VCaP (cell line): ENCODE data around the gene TLCD1.

Experiments used
- H3K27ac ChIP-seq: fragments of 450-650 bp; 2 replicates; pipeline ENCODE4 v1.5.1; 2017
- CTCF ChIP-seq: fragments of 450-650 bp; conservative IDR thresholded peaks from 2 replicates; pipeline ENCODE4 v1.5.1; 2017; ENCODE audit warnings: mild to moderate bottlenecking, moderate library complexity

Gene TLCD1

GRCh38 chr17:28705074-28705659, 20.9 kb downstream of the TLCD1 start:
- H3K27ac ChIP-seq: no peak overlapping the region
- TF ChIP-seq CTCF: no peak

GRCh38 chr17:28704219-28704858, 21.7 kb downstream of the TLCD1 start:
- TF ChIP-seq CTCF: no peak
- H3K27ac ChIP-seq: no peak overlapping the region; the same call in 1 of the 2 replicates

- H3K27ac ChIP-seq: peak overlapping the region; percentile 74; the same call in 1 of the 2 replicates
- no peak for TF ChIP-seq CTCF
Measured at GRCh38 chr17:28703552-28704218, 22.3 kb downstream of the TLCD1 start.

- peak overlapping the region; percentile 74 for H3K27ac ChIP-seq
- no peak for TF ChIP-seq CTCF
Measured at GRCh38 chr17:28702752-28703150, 23.3 kb downstream of the TLCD1 start.

- H3K27ac ChIP-seq: peak overlapping the region; percentile 74
- no peak for TF ChIP-seq CTCF
Measured at GRCh38 chr17:28702026-28702751, 23.8 kb downstream of the TLCD1 start.

GRCh38 chr17:28700830-28701492, 25.1 kb downstream of the TLCD1 start:
- peak overlapping the region; percentile 74 for H3K27ac ChIP-seq
- TF ChIP-seq CTCF: no peak
